ENCODE measurements around the gene IQCE.
A peak's percentile ranks its signal among the peaks of the same experiment; 100 is the strongest.

The IQCE gene

GRCh38 chr7:2542011-2542915, 16.5 kb upstream of the IQCE start:
- POLR2A ChIA-PET (ENCODE audit: low non-redundant PET) = no interaction called here
- DNase-seq (ENCODE audit: low spot score) = no peak
- TF ChIP-seq, protein P1, sequence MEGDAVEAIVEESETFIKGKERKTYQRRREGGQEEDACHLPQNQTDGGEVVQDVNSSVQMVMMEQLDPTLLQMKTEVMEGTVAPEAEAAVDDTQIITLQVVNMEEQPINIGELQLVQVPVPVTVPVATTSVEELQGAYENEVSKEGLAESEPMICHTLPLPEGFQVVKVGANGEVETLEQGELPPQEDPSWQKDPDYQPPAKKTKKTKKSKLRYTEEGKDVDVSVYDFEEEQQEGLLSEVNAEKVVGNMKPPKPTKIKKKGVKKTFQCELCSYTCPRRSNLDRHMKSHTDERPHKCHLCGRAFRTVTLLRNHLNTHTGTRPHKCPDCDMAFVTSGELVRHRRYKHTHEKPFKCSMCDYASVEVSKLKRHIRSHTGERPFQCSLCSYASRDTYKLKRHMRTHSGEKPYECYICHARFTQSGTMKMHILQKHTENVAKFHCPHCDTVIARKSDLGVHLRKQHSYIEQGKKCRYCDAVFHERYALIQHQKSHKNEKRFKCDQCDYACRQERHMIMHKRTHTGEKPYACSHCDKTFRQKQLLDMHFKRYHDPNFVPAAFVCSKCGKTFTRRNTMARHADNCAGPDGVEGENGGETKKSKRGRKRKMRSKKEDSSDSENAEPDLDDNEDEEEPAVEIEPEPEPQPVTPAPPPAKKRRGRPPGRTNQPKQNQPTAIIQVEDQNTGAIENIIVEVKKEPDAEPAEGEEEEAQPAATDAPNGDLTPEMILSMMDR (conservative IDR thresholded peaks at IDR 0.05; ENCODE audit: low read depth) = no peak
- peak overlapping the region; percentile 56 for H3K27ac ChIP-seq
- CTCF ChIA-PET = no interaction called here

- ChIA-PET CTCF (interaction anchor here (0.6 kb wide), 1 partner anchor 919 kb away, joined by 3 read pairs; no protein-coding TSS in a partner anchor), POLR2A (ENCODE audit: low non-redundant PET) (no interaction called here)
- peak overlapping the region; percentile 14 for H3K27ac ChIP-seq
- no peak for DNase-seq (ENCODE audit: low spot score)
- TF ChIP-seq, protein P1 (conservative IDR thresholded peaks at IDR 0.05; ENCODE audit: low read depth) = no peak
Observed at GRCh38 chr7:2542916-2543871, 15.6 kb upstream of the IQCE start.

DNA sequence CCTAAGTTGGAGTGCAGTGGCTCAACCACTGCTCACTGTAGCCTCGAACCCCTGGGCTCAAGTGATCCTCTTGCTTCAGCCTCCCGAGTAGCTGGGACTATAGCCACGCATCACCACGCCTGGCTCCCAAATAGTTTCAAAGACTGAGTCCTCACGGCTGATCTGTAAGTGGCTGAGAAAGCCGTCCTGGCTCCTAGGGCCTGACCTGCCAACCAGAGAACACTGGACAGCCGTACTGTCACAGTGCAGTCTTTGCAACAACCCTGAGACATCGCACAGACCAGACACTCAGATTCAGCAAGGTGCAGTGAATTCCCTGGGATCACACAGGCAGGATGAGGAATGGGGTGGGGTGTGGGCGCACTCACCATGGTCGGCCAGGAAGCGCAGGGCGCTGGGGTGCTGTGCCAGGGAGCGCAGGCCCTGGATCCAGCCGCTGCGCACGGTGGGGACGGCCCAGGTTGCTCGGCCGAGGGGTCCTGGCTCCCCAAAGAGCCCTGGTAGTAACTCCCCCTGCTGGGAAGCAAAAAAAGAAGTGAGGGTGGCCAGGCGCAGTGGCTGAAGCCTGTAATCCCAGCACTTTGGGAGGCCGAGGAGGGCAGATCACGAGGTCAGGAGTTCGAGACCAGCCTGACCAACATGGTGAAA, 14.1 kb upstream of the IQCE start:
- no peak for DNase-seq (ENCODE audit: low spot score)
- peak overlapping the region; percentile 15; the same call in 1 of the 2 replicates for H3K27ac ChIP-seq
- CTCF ChIA-PET = interaction anchor here (0.7 kb wide), 1 partner anchor 1553 kb away, joined by 3 read pairs; no protein-coding TSS in a partner anchor
- TF ChIP-seq, protein P1 (conservative IDR thresholded peaks at IDR 0.05; ENCODE audit: low read depth) = no peak
- POLR2A ChIA-PET (ENCODE audit: low non-redundant PET) = no interaction called here

DNA sequence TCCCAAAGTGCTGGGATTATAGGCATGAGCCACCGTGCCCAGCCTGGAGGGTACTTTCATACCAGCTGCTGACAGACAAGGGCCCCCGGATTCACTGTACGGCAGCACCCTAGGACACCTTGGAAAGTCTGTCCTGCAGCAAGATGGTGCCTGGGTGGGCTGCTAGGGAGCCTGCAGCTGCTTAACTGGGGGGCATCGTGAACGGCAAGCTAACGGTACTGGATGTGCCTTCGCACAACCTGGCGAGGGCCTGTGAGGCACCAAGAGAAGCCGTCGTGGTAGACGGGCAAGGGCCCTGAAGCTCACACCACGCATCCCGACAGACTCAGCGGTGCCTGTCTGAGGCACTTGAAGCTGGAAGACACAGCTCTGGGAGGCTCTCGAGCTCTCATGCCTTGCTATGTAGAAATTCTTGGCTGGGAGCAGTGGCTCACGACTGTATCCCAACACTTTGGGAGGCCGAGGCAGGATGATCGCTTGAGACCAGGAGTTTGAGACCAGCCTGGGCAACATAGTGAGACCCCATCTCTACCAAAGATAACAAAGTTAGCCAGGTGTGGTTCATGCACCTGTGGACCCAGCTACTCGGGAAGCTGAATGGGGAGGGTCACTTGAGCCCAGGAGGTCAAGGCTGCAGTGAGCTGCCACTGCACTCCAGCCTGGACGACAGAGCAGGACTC, 12.9 kb upstream of the IQCE start:
- no peak for DNase-seq (ENCODE audit: low spot score)
- peak overlapping the region; percentile 0; the same call in 1 of the 2 replicates for H3K27ac ChIP-seq
- POLR2A ChIA-PET (ENCODE audit: low non-redundant PET) = no interaction called here
- TF ChIP-seq, protein P1 (conservative IDR thresholded peaks at IDR 0.05; ENCODE audit: low read depth) = no peak
- CTCF ChIA-PET = interaction anchor here (1.3 kb wide), 1 partner anchor 77 kb away, joined by 4 read pairs; no protein-coding TSS in a partner anchor

DNA sequence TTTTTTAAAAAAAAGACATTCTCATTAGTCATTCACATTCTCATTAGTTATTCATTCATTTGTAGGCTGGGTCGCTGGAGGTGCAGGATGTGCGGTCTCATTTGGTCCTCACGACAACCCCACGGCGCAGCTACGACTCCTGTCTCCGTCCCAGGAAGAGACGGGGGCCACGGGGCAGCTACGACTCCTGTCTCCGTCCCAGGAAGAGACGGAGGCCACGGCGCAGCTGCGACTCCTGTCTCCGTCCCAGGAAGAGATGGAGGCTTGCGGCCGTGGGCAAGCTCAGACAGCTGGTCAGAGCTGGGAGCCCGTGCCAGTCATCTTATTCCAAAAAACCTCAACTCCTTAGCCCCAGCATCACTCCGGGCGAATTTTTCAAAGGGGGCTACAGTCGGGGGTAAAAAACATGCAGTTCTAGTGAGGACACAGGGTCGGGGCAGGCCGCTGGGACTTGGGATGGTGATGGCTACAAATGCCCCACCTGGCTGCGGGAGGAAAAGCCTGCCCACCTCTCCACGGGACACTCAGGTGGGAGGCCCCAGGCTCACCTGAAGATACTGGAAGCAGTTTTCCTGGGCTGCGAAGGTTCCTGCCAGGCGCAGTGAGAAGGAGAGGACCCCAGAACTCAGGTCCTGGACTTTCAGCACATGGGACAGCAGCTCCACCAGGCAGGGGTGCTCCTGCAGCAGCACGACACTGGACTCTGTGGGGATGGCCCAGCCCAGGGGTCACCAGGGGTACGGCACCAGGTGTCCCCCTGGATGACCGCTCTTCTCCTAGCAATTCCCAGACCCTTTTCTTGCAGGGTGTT, 11.8 kb upstream of the IQCE start:
- POLR2A ChIA-PET (ENCODE audit: low non-redundant PET) = no interaction called here
- TF ChIP-seq, protein P1 (conservative IDR thresholded peaks at IDR 0.05; ENCODE audit: low read depth) = no peak
- CTCF ChIA-PET = interaction anchor here (0.6 kb wide), 1 partner anchor 668 kb away, joined by 5 read pairs; no protein-coding TSS in a partner anchor
- DNase-seq (ENCODE audit: low spot score) = no peak
- H3K27ac ChIP-seq = no peak overlapping the region
